MV-4-11 (cell line): ENCODE results near the gene FA2H.

Experiments
- DNase-seq: peaks from one replicate; lab custom pipeline; 2025; lab: John Stamatoyannopoulos, UW

Gene FA2H

GRCh38 chr16:74743668-74744299 is 30.8 kb downstream of the FA2H start:
- no peak for DNase-seq

GRCh38 chr16:74743045-74743667 is 31.5 kb downstream of the FA2H start:
- no peak for DNase-seq

- peak; percentile 57 for DNase-seq
These were observed 32.6 kb downstream of the FA2H start for GRCh38 chr16:74742051-74742481.

GRCh38 chr16:74740795-74741304 is 33.8 kb downstream of the FA2H start:
- DNase-seq, result no peak

- no peak for DNase-seq
These were observed 35.3 kb downstream of the FA2H start for GRCh38 chr16:74739275-74739674.

GRCh38 chr16:74738816-74739215 is 35.8 kb downstream of the FA2H start:
- no peak for DNase-seq

- DNase-seq, result no peak
These were observed 36.5 kb downstream of the FA2H start for GRCh38 chr16:74738113-74738541.

GRCh38 chr16:74737521-74737920 is 37.1 kb downstream of the FA2H start:
- DNase-seq, result no peak

- no peak for DNase-seq
These were observed 38.0 kb downstream of the FA2H start for GRCh38 chr16:74736531-74737157.

- DNase-seq, result no peak
These were observed 39.1 kb downstream of the FA2H start for GRCh38 chr16:74735554-74735953.

- DNase-seq, result no peak
These were observed 39.5 kb downstream of the FA2H start for GRCh38 chr16:74735162-74735452.

- no peak for DNase-seq
These were observed 40.1 kb downstream of the FA2H start for GRCh38 chr16:74734361-74735161.

- no peak for DNase-seq
These were observed 41.8 kb downstream of the FA2H start for GRCh38 chr16:74732707-74733350.

- no peak for DNase-seq
These were observed 42.7 kb downstream of the FA2H start for GRCh38 chr16:74731853-74732477.

- no peak for DNase-seq
These were observed 44.6 kb downstream of the FA2H start for GRCh38 chr16:74729783-74730683.

- no peak for DNase-seq
These were observed 46.7 kb downstream of the FA2H start for GRCh38 chr16:74727903-74728302.

GRCh38 chr16:74726716-74727115 is 47.9 kb downstream of the FA2H start:
- peak; percentile 60 for DNase-seq

- no peak for DNase-seq
These were observed 48.8 kb downstream of the FA2H start for GRCh38 chr16:74725651-74726455.

GRCh38 chr16:74724820-74725549 is 49.6 kb downstream of the FA2H start:
- no peak for DNase-seq
